Osteocyte (in vitro differentiated cells): ENCODE measurements around the gene BRAT1. TPM values are rescaled to one million over a fixed set of nuclear protein-coding genes. Genes with fewer than 3 reads are reported as not detected.

Source experiments
- DNase-seq: peaks from one replicate; pipeline ENCODE4 v3.0.0; 2021; ENCODE audit warnings: mixed read lengths; ENCODE audit not compliant: unreplicated experiment; ENCODE audit errors: extremely low spot score
- H3K27ac Mint-ChIP-seq: one replicate; pipeline ENCODE4 v1.8.0; 2021; ENCODE audit warnings: mild to moderate bottlenecking, mixed read lengths; ENCODE audit not compliant: unreplicated experiment
- H3K27me3 Mint-ChIP-seq: one replicate; pipeline ENCODE4 v1.8.0; 2021; ENCODE audit warnings: mixed read lengths; ENCODE audit not compliant: unreplicated experiment
- H3K36me3 Mint-ChIP-seq: one replicate; pipeline ENCODE4 v1.8.0; 2021; ENCODE audit warnings: mixed read lengths; ENCODE audit not compliant: unreplicated experiment
- H3K4me1 Mint-ChIP-seq: one replicate; pipeline ENCODE4 v1.8.0; 2021; ENCODE audit warnings: mixed read lengths; ENCODE audit not compliant: unreplicated experiment
- H3K4me3 Mint-ChIP-seq: one replicate; pipeline ENCODE4 v1.8.0; 2021; ENCODE audit warnings: mild to moderate bottlenecking, moderate library complexity, mixed read lengths; ENCODE audit not compliant: unreplicated experiment
- H3K9me3 Mint-ChIP-seq: one replicate; pipeline ENCODE4 v1.8.0; 2021; ENCODE audit warnings: mixed read lengths; ENCODE audit not compliant: unreplicated experiment
- CTCF ChIP-seq: fragments of 200-600 bp; sonication (generic); IDR thresholded peaks from 2 replicates; pipeline ENCODE4 v1.5.0; 2021; ENCODE audit warnings: antibody characterized with exemption, mild to moderate bottlenecking, moderate library complexity
- total RNA-seq: library from RNA; stranded (reverse); gene quantifications from 2 replicates; pipeline ENCODE4 v1.2.1, GENCODE V29; 2021

BRAT1 gene
- total RNA-seq, 1 donor from 2014 or later = 27.8 TPM

DNA sequence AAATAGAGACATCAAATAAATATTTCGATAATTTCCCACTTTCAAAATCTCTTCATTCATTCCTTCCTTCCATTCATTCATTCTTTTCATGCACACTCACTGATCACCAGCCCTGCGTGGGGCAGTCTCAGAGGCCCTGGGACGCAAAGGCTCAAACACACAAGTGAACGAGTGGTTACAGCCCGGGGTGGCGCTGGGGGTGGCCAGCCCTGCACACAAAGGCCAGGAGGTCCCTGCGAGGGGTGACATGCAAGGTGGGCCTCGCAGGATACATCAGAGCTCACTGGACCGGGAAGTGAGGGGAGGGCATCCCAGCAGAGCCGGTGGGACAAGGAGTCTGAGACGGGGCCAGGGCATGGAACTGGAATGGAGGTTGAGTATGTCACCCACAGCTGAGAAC lies 46.6 kb upstream of the BRAT1 start:
- no peaks in the 10 kb centered on the region for H3K9me3 Mint-ChIP-seq
- no peak overlapping the region for H3K4me3 Mint-ChIP-seq
- DNase-seq = no peak

GRCh38 chr7:2601065-2601464 lies 45.7 kb upstream of the BRAT1 start:
- H3K4me3 Mint-ChIP-seq = no peak overlapping the region
- peaks cover 13% of the 10 kb centered on the region for H3K4me1 Mint-ChIP-seq
- no peak overlapping the region for H3K27ac Mint-ChIP-seq
- no peak for DNase-seq
- H3K36me3 Mint-ChIP-seq = peaks cover 33% of the 10 kb centered on the region
- H3K27me3 Mint-ChIP-seq = no peaks in the 10 kb centered on the region
- no peaks in the 10 kb centered on the region for H3K9me3 Mint-ChIP-seq
- no peak for TF ChIP-seq CTCF

More for the DNA sequence above, 46.6 kb upstream of the BRAT1 start:
- peaks cover 26% of the 10 kb centered on the region for H3K36me3 Mint-ChIP-seq
- peaks cover 13% of the 10 kb centered on the region for H3K4me1 Mint-ChIP-seq
- no peaks in the 10 kb centered on the region for H3K27me3 Mint-ChIP-seq
- no peak for TF ChIP-seq CTCF
- H3K27ac Mint-ChIP-seq = no peak overlapping the region

DNA sequence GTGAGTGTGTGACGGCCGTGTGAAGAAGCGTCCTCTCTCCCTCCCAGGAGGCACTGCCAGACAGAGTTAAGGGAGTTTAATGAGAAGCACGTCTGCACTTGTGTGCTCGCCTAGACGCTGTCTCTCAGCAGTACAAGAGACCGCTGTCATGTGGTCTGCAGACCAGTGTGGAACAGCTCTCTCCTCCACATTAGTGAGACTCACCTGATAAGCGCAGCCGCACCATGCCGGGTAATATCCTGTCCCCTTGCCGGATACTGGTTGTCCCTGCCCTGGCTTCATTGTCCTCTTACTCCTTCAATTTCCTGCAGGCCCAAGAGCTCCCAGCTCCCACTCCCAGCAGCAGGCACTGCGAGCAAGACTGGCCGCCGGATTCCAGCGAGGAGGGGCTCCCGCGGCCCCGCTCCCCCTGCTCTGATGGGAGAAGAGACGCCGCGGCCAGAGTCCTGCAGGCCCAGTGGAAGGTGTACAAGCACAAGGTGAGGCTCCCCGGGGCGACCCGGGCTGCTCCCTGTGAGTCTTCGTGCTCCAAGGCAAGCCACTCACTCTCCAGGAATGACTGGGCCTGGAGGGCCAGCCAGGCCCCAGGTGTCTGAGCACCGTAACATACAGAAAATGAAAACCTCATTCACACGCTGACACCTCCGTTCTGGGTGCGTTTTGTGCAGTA lies 43.0 kb upstream of the BRAT1 start:
- no peaks in the 10 kb centered on the region for H3K27me3 Mint-ChIP-seq
- no peak overlapping the region for H3K4me3 Mint-ChIP-seq
- H3K27ac Mint-ChIP-seq = no peak overlapping the region
- H3K4me1 Mint-ChIP-seq = peaks cover 13% of the 10 kb centered on the region
- peaks cover 41% of the 10 kb centered on the region for H3K36me3 Mint-ChIP-seq
- no peaks in the 10 kb centered on the region for H3K9me3 Mint-ChIP-seq
- DNase-seq = no peak
- no peak for TF ChIP-seq CTCF

DNA sequence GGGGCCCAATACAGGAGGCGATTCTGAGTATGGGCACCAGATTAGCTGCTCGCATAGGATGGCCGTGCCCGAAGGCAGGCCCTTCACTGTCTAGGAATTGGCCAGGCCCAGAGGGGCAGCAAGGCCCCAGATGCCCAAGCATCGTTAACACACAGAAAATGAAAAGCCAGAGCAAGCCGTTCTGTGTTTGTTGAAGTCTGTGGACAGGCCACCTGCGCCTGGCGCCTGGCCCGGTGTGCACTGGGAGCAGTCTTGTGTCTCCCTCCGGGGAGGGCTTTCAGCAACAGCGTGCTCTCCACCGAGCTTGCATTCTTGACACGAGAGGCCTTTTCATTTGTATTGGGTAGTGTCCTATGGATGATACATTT lies 41.9 kb upstream of the BRAT1 start:
- no peak for TF ChIP-seq CTCF
- Mint-ChIP-seq H3K4me3 (no peak overlapping the region), H3K36me3 (peaks cover 43% of the 10 kb centered on the region), H3K27ac (no peak overlapping the region), H3K4me1 (peaks cover 5% of the 10 kb centered on the region), H3K27me3 (no peaks in the 10 kb centered on the region), H3K9me3 (no peaks in the 10 kb centered on the region)
- no peak for DNase-seq

GRCh38 chr7:2596464-2597272 lies 41.3 kb upstream of the BRAT1 start:
- Mint-ChIP-seq H3K36me3 (peaks cover 41% of the 10 kb centered on the region), H3K27ac (no peak overlapping the region), H3K27me3 (no peaks in the 10 kb centered on the region), H3K4me1 (no peaks in the 10 kb centered on the region), H3K9me3 (no peaks in the 10 kb centered on the region), H3K4me3 (no peak overlapping the region)
- TF ChIP-seq CTCF = no peak
- DNase-seq = no peak
